Cardiac fibroblast (primary cell): ENCODE data around the gene CPNE6.

Source experiments
- DNase-seq, 2 donors: peaks; one replicate each; pipeline versions ENCODE4 v3.0.0 to v3.0.0-alpha.2; 2010; ENCODE audit warnings: low read depth in 2 of 2
- H3K4me3 ChIP-seq, 2 donors: replicated peaks in 1 of 2; 1 replicate in 1 of 2; 2 replicates in 1 of 2; pipeline ENCODE4 v1.5.1; 2011; ENCODE audit warnings: low read depth in 2 of 2, low read length in 2 of 2, mild to moderate bottlenecking in 2 of 2, moderate library complexity in 1 of 2
- TF ChIP-seq, protein P1 (sequence below): IDR thresholded peaks from one replicate; pipeline ENCODE4 v1.5.1; 2011; ENCODE audit warnings: low read depth, mild to moderate bottlenecking, low read length, inconsistent platforms

The CPNE6 gene

DNA sequence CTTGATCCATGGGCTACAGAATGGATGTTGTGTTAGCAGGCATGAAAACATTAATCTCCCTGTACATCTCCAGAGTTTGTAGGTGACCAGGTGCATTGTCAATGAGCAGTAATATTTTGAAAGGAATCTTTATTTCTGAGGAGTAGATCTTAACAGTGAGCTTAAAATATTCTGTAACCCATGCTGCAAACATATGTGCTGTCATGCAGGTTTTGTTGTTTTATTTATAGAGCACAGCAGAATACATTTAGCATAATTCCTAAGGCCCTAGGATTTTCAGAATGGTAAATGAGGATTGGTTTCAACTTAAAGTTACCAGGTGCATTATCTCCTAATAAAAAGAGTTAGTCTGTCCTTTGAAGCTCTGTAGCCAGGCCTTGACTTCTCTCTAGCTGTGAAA, 55.6 kb downstream of the CPNE6 start:
- DNase-seq: no peak
- TF ChIP-seq, protein P1, sequence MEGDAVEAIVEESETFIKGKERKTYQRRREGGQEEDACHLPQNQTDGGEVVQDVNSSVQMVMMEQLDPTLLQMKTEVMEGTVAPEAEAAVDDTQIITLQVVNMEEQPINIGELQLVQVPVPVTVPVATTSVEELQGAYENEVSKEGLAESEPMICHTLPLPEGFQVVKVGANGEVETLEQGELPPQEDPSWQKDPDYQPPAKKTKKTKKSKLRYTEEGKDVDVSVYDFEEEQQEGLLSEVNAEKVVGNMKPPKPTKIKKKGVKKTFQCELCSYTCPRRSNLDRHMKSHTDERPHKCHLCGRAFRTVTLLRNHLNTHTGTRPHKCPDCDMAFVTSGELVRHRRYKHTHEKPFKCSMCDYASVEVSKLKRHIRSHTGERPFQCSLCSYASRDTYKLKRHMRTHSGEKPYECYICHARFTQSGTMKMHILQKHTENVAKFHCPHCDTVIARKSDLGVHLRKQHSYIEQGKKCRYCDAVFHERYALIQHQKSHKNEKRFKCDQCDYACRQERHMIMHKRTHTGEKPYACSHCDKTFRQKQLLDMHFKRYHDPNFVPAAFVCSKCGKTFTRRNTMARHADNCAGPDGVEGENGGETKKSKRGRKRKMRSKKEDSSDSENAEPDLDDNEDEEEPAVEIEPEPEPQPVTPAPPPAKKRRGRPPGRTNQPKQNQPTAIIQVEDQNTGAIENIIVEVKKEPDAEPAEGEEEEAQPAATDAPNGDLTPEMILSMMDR: no peak
- H3K4me3 ChIP-seq: no peak overlapping the region

DNA sequence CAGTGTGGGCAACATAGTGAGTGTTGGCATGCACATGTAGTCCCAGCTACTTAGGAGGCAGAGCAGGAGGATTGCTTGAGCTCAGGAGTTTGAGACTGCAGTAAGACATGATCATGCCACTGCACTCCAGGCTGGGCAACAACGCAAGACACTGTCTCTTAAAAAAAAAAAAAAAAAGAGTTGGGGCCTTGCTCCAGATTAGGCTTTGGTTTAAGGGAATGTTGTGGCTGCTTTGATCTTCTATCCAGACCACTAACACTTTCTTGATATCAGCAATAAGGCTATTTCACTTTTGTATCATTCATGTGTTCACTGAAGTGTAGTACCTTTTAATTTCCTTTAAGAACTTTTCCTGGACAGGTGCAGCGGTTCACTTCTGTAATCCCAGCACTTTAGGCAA, 56.3 kb downstream of the CPNE6 start:
- no peak for DNase-seq
- TF ChIP-seq, protein P1: no peak
- no peak overlapping the region for H3K4me3 ChIP-seq
